A549 (cell line): ENCODE results near the gene PHC1. TPM values are rescaled to one million over a fixed set of nuclear protein-coding genes. Genes with fewer than 3 reads are reported as not detected.

Experiments
- ATAC-seq, 2 experiments: fragments of 200-7000 bp in 1 of 2; fragments of >200 bp in 1 of 2; cut with Nextera tagmentation in 1 of 2; cut with Tn5 transposase in 1 of 2; 3 replicates each; pipeline versions ENCODE4 v1.8.0 to v1.9.1; 2018 to 2020; ENCODE audit warnings: mild to moderate bottlenecking in 1 of 2, moderate library complexity in 1 of 2
- CTCF ChIA-PET: fragments of 300-600 bp; sonication (Branson Sonifier 250); formaldehyde crosslinking; extraction: SDS; loops from one replicate; lab custom pipeline; 2021; ENCODE audit warnings: antibody characterized with exemption, inconsistent platforms; lab: Yijun Ruan, JAX
- POLR2A ChIA-PET: fragments of 350-600 bp; formaldehyde crosslinking; extraction: SDS; loops from one replicate; lab custom pipeline; 2021; ENCODE audit warnings: antibody characterized with exemption, inconsistent platforms; lab: Yijun Ruan, JAX
- DNase-seq, 2 experiments: peaks; one replicate each; pipeline versions ENCODE4 v3.0.0 to v3.0.0-alpha.2; 2011 to 2016; ENCODE audit warnings: low read depth in 1 of 2, low spot score in 1 of 2
- FAIRE-seq: peaks from 2 replicates; lab custom pipeline; 2011; peaks lifted over from hg19 to GRCh38; lab: Jason Lieb, UNC
- H3K27ac ChIP-seq, 2 experiments: fragments of >200 bp; sonication (Bioruptor Twin); formaldehyde crosslinking; 3 replicates each; pipeline ENCODE4 v1.5.1; 2016 to 2017
- H3K4me1 ChIP-seq: fragments of >200 bp; sonication (Bioruptor Twin); formaldehyde crosslinking; 3 replicates; pipeline ENCODE4 v1.6.1; 2016
- H3K4me2 ChIP-seq: fragments of >200 bp; sonication (Bioruptor Twin); formaldehyde crosslinking; 3 replicates; pipeline ENCODE4 v1.6.1; 2016
- H3K4me3 ChIP-seq: fragments of >200 bp; sonication (Bioruptor Twin); formaldehyde crosslinking; 3 replicates; pipeline ENCODE4 v1.5.1; 2016
- H3K9me3 ChIP-seq: fragments of >200 bp; sonication (Bioruptor Twin); formaldehyde crosslinking; 3 replicates; pipeline ENCODE4 v1.6.1; 2016
- BCL3 ChIP-seq: fragments of >200 bp; sonication (Bioruptor Twin); formaldehyde crosslinking; IDR thresholded peaks from 3 replicates; pipeline ENCODE4 v1.6.1; 2016
- BHLHE40 ChIP-seq: IDR thresholded peaks from 2 replicates; pipeline ENCODE4 v1.6.1; 2012; ENCODE audit warnings: low read depth, low read length, inconsistent platforms
- CBX8 ChIP-seq: fragments of 200-600 bp; sonication (generic); IDR thresholded peaks from 2 replicates; pipeline ENCODE4 v1.6.1; 2016
- EP300 ChIP-seq, 2 experiments: fragments of >200 bp; sonication (Bioruptor Twin); formaldehyde crosslinking; IDR thresholded peaks; 2 replicates in 1 of 2; 3 replicates in 1 of 2; pipeline ENCODE4 v1.6.1; 2016 to 2017
- ESRRA ChIP-seq: fragments of 150-350 bp; IDR thresholded peaks from 2 replicates; pipeline ENCODE4 v1.6.1; 2014; ENCODE audit warnings: mild to moderate bottlenecking, low read length, borderline replicate concordance
- FOSL2 ChIP-seq, 2 experiments: fragments of 450-650 bp in 1 of 2; fragments of >200 bp in 1 of 2; sonication (Bioruptor Twin) in 1 of 2; formaldehyde crosslinking; IDR thresholded peaks; 2 replicates each; pipeline versions ENCODE4 v1.5.0 to v1.6.1; 2016 to 2020; ENCODE audit warnings: mild to moderate bottlenecking in 1 of 2, moderate library complexity in 1 of 2
- FOXS1 ChIP-seq: fragments of 250-450 bp; sonication (Bioruptor Pico); IDR thresholded peaks from 2 replicates; pipeline ENCODE4 v1.5.0; 2020; ENCODE audit warnings: mild to moderate bottlenecking, moderate library complexity
- GATA3 ChIP-seq: IDR thresholded peaks from 2 replicates; pipeline ENCODE4 v1.6.1; 2012; ENCODE audit warnings: borderline replicate concordance
- HDAC2 ChIP-seq: fragments of 200-600 bp; sonication (generic); IDR thresholded peaks from 2 replicates; pipeline ENCODE4 v1.6.1; 2016
- HOXB13 ChIP-seq: fragments of 250-450 bp; sonication (Bioruptor Pico); IDR thresholded peaks from 2 replicates; pipeline ENCODE4 v1.5.0; 2020; ENCODE audit warnings: low read depth, mild to moderate bottlenecking, moderate library complexity
- JUNB ChIP-seq: fragments of >200 bp; sonication (Bioruptor Twin); formaldehyde crosslinking; IDR thresholded peaks from 2 replicates; pipeline ENCODE4 v1.6.1; 2016
- KDM1A ChIP-seq: fragments of 200-600 bp; sonication (generic); IDR thresholded peaks from 2 replicates; pipeline ENCODE4 v1.6.1; 2016; ENCODE audit warnings: low read depth, mild to moderate bottlenecking
- KDM5A ChIP-seq: fragments of 200-600 bp; sonication (generic); IDR thresholded peaks from 2 replicates; pipeline ENCODE4 v1.6.1; 2016; ENCODE audit warnings: antibody characterized with exemption, mild to moderate bottlenecking
- MAX ChIP-seq: IDR thresholded peaks from 2 replicates; pipeline ENCODE4 v1.6.1; 2012
- MYC ChIP-seq: IDR thresholded peaks from 2 replicates; pipeline ENCODE4 v1.6.1; 2012; ENCODE audit warnings: mild to moderate bottlenecking, inconsistent platforms, low read length, improper control_type of control experiment, borderline replicate concordance
- NPAS2 ChIP-seq: fragments of 250-450 bp; sonication (Bioruptor Pico); IDR thresholded peaks from 2 replicates; pipeline ENCODE4 v1.8.0; 2022; ENCODE audit warnings: mild to moderate bottlenecking, moderate library complexity, borderline replicate concordance
- NR3C1 ChIP-seq: fragments of >200 bp; sonication (Bioruptor Twin); formaldehyde crosslinking; IDR thresholded peaks from 3 replicates; pipeline ENCODE4 v1.6.1; 2017
- PHF8 ChIP-seq: fragments of 200-600 bp; sonication (generic); IDR thresholded peaks from 2 replicates; pipeline ENCODE4 v1.6.1; 2016; ENCODE audit warnings: low read depth, mild to moderate bottlenecking, antibody characterized with exemption, moderate library complexity, borderline replicate concordance
- POLR2AphosphoS2 ChIP-seq: conservative IDR thresholded peaks from 2 replicates; pipeline ENCODE4 v1.6.1; 2012; ENCODE audit warnings: low read length, improper control_type of control experiment, inconsistent platforms
- RAD21 ChIP-seq, 2 experiments: fragments of >200 bp in 1 of 2; sonication (Bioruptor Twin) in 1 of 2; formaldehyde crosslinking in 1 of 2; IDR thresholded peaks in 1 of 2; conservative IDR thresholded peaks in 1 of 2; 2 replicates in 1 of 2; 3 replicates in 1 of 2; pipeline ENCODE4 v1.6.1; 2012 to 2018; ENCODE audit warnings: inconsistent platforms in 1 of 2
- RARB ChIP-seq: fragments of 250-450 bp; sonication (Bioruptor Pico); IDR thresholded peaks from 2 replicates; pipeline ENCODE4 v1.8.0; 2021; ENCODE audit warnings: mild to moderate bottlenecking, moderate library complexity
- RFX5 ChIP-seq: fragments of 450-650 bp; IDR thresholded peaks from 2 replicates; pipeline ENCODE4 v1.7.1; 2014; ENCODE audit warnings: antibody characterized with exemption, mild to moderate bottlenecking, moderate library complexity
- RNF2 ChIP-seq: fragments of 200-600 bp; sonication (generic); IDR thresholded peaks from 2 replicates; pipeline ENCODE4 v1.6.1; 2016; ENCODE audit warnings: low read depth, mild to moderate bottlenecking, antibody characterized with exemption, moderate library complexity, borderline replicate concordance
- TP53 ChIP-seq: fragments of 250-450 bp; sonication (Bioruptor Pico); IDR thresholded peaks from 2 replicates; pipeline ENCODE4 v1.5.0; 2021; ENCODE audit warnings: mild to moderate bottlenecking, moderate library complexity
- USF2 ChIP-seq: fragments of 450-650 bp; IDR thresholded peaks from 2 replicates; pipeline ENCODE4 v1.6.1; 2014; ENCODE audit warnings: antibody characterized with exemption
- ZFP36 ChIP-seq: fragments of 450-650 bp; IDR thresholded peaks from 2 replicates; pipeline ENCODE4 v1.6.1; 2014; ENCODE audit warnings: borderline replicate concordance; ENCODE audit not compliant: partially characterized antibody
- ZNF302 ChIP-seq: fragments of 250-450 bp; sonication (Bioruptor Pico); IDR thresholded peaks from 2 replicates; pipeline ENCODE4 v1.9.0; 2021; ENCODE audit warnings: inconsistent platforms, mild to moderate bottlenecking, moderate library complexity
- WGBS: methylation state at CpG from one replicate; pipeline ENCODE4 v1.1.6; 2017; ENCODE audit errors: missing lambda C conversion rate; 5-methylcytosine and 5-hydroxymethylcytosine counted together
- polyA plus RNA-seq, 4 experiments: library from polyadenylated mRNA; depleted of rRNA in 3 of 4; stranded (reverse); fragments of >200 nt; fragmentation: RNase III in 1 of 4; extraction: RNeasy Plus Mini Kit Qiagen cat#74134 plus additional on column Dnase treatment in 1 of 4; gene quantifications; 2 replicates in 3 of 4; 3 replicates in 1 of 4; pipeline ENCODE4 v1.2.3, GENCODE V29; 2011 to 2017

The PHC1 gene
- polyA plus RNA-seq, 2 of the 4 experiments (the other 2 are of a cell fraction), result 11.2 to 26.5 TPM

GRCh38 chr12:8968761-8969160 lies 54.5 kb downstream of the PHC1 start:
- no peak for FAIRE-seq
- POLR2A ChIA-PET, result interaction anchor here (1.5 kb wide), 1 partner anchor 19 kb away, joined by 3 read pairs; the partner anchor contains the start of gene M6PR

GRCh38 chr12:8969861-8970411 lies 55.6 kb downstream of the PHC1 start:
- FAIRE-seq (no peak), DNase-seq (peak in 1 of 2 experiments; percentile 11), ATAC-seq (no peak)
- Histone ChIP-seq H3K27ac (no peak overlapping the region; a peak in 1 of 6 replicates), H3K4me2 (peak overlapping the region; percentile 46), H3K4me1 (peaks cover 9% of the 10 kb centered on the region; the same call in 2 of the 3 replicates), H3K4me3 (no peak overlapping the region), H3K9me3 (peaks cover 27% of the 10 kb centered on the region)
- CTCF ChIA-PET, result no interaction called here
- no peak for TF ChIP-seq KDM5A
- no peak for TF ChIP-seq KDM1A
- no peak for TF ChIP-seq RNF2
- TF ChIP-seq BHLHE40, result no peak
- TF ChIP-seq MYC, result no peak
- TF ChIP-seq BCL3, result no peak
- TF ChIP-seq MAX, result no peak
- TF ChIP-seq FOXS1, result no peak
- 10% methylated on average over 2 of the region's 2 CpGs for WGBS
- POLR2A ChIA-PET, result interaction anchor here (1.5 kb wide), 1 partner anchor 20 kb away, joined by 3 read pairs; the partner anchor contains the start of gene M6PR

More at GRCh38 chr12:8968761-8969160, 54.5 kb downstream of the PHC1 start:
- TF ChIP-seq POLR2AphosphoS2 (no peak), PHF8 (no peak), FOXS1 (no peak), GATA3 (no peak), HOXB13 (CRISPR knock-in tag) (no peak), HDAC2 (no peak), ZFP36 (no peak), BCL3 (no peak)
- no peak for DNase-seq
- Histone ChIP-seq H3K9me3 (peaks cover 27% of the 10 kb centered on the region), H3K4me1 (peaks cover 9% of the 10 kb centered on the region; the same call in 2 of the 3 replicates), H3K27ac (no peak overlapping the region), H3K4me2 (no peak overlapping the region), H3K4me3 (no peak overlapping the region)
- ATAC-seq, result no peak
- CTCF ChIA-PET, result no interaction called here

- ATAC-seq, result no peak
- Histone ChIP-seq H3K4me1 (peaks cover 9% of the 10 kb centered on the region; the same call in 2 of the 3 replicates), H3K9me3 (peaks cover 27% of the 10 kb centered on the region), H3K27ac (no peak overlapping the region; a peak in 1 of 6 replicates), H3K4me2 (peak overlapping the region; percentile 46), H3K4me3 (no peak overlapping the region)
- POLR2A ChIA-PET, result no interaction called here
- CTCF ChIA-PET, result interaction anchor here (1.0 kb wide), 1 partner anchor 79 kb away, joined by 3 read pairs; no protein-coding TSS in a partner anchor
- WGBS, result 15% methylated on average over 1 of the region's 1 CpG
- peak in 1 of 2 experiments; percentile 6 for DNase-seq
- no peak for TF ChIP-seq HOXB13 (CRISPR knock-in tag)
- no peak for TF ChIP-seq USF2
- TF ChIP-seq ZNF302 (CRISPR knock-in tag), result no peak
- TF ChIP-seq BCL3, result no peak
- no peak for TF ChIP-seq RAD21 (conservative IDR thresholded peaks at IDR 0.05 in 1 of 2, IDR thresholded peaks at IDR 0.05 in 1 of 2)
- TF ChIP-seq NR3C1, result no peak
- no peak for TF ChIP-seq CBX8
- TF ChIP-seq ESRRA, result no peak
- no peak for TF ChIP-seq EP300 (IDR thresholded peaks at IDR 0.05)
- no peak for TF ChIP-seq NPAS2
- no peak for TF ChIP-seq TP53 (CRISPR knock-in tag)
- no peak for TF ChIP-seq GATA3
- no peak for TF ChIP-seq JUNB
- no peak for TF ChIP-seq PHF8
- no peak for TF ChIP-seq RFX5
- TF ChIP-seq POLR2AphosphoS2, result no peak
- no peak for TF ChIP-seq HDAC2
- TF ChIP-seq RARB (CRISPR knock-in tag), result no peak
- no peak for TF ChIP-seq FOSL2 (IDR thresholded peaks at IDR 0.05)
- TF ChIP-seq FOSL2 (CRISPR knock-in tag; IDR thresholded peaks at IDR 0.05), result no peak
- FAIRE-seq, result no peak
These were observed 56.1 kb downstream of the PHC1 start for GRCh38 chr12:8970432-8970831.
